ENCODE measurements around the gene BCL2L11.

DNA sequence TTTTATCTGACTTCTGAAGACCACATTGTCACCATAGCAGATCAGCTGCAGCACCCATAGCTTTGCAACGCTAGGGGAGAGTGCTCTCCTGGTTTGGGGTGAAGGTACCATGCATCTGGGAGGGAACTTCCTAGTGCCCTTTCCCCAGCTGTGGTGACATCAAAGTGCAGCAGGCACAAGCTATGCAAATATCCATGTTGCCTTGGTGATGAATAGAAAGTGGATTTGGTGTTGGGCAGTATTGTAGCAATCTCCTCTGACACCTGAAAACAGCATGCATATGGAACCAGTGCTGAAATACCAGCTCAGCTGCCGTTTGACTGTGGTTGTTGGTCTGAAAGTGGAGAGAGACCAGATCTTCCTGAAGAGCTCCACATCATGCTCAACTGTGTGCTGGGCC lies 37.1 kb downstream of the BCL2L11 start:
- TF ChIP-seq, protein P1, sequence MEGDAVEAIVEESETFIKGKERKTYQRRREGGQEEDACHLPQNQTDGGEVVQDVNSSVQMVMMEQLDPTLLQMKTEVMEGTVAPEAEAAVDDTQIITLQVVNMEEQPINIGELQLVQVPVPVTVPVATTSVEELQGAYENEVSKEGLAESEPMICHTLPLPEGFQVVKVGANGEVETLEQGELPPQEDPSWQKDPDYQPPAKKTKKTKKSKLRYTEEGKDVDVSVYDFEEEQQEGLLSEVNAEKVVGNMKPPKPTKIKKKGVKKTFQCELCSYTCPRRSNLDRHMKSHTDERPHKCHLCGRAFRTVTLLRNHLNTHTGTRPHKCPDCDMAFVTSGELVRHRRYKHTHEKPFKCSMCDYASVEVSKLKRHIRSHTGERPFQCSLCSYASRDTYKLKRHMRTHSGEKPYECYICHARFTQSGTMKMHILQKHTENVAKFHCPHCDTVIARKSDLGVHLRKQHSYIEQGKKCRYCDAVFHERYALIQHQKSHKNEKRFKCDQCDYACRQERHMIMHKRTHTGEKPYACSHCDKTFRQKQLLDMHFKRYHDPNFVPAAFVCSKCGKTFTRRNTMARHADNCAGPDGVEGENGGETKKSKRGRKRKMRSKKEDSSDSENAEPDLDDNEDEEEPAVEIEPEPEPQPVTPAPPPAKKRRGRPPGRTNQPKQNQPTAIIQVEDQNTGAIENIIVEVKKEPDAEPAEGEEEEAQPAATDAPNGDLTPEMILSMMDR (IDR thresholded peaks at IDR 0.05): no peak
- TF ChIP-seq POLR2A (IDR thresholded peaks at IDR 0.05): no peak

Measured in heart left ventricle (tissue), 13 donors.